ENCODE measurements around the gene FBXW5. TPM values are rescaled to one million over a fixed set of nuclear protein-coding genes. Genes with fewer than 3 reads are reported as not detected.
A peak's percentile ranks its signal among the peaks of the same experiment; 100 is the strongest.

Gene FBXW5, protein sequence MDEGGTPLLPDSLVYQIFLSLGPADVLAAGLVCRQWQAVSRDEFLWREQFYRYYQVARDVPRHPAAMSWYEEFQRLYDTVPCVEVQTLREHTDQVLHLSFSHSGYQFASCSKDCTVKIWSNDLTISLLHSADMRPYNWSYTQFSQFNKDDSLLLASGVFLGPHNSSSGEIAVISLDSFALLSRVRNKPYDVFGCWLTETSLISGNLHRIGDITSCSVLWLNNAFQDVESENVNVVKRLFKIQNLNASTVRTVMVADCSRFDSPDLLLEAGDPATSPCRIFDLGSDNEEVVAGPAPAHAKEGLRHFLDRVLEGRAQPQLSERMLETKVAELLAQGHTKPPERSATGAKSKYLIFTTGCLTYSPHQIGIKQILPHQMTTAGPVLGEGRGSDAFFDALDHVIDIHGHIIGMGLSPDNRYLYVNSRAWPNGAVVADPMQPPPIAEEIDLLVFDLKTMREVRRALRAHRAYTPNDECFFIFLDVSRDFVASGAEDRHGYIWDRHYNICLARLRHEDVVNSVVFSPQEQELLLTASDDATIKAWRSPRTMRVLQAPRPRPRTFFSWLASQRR
- 81.5 and 82.1 TPM in 2 replicates for total RNA-seq

DNA sequence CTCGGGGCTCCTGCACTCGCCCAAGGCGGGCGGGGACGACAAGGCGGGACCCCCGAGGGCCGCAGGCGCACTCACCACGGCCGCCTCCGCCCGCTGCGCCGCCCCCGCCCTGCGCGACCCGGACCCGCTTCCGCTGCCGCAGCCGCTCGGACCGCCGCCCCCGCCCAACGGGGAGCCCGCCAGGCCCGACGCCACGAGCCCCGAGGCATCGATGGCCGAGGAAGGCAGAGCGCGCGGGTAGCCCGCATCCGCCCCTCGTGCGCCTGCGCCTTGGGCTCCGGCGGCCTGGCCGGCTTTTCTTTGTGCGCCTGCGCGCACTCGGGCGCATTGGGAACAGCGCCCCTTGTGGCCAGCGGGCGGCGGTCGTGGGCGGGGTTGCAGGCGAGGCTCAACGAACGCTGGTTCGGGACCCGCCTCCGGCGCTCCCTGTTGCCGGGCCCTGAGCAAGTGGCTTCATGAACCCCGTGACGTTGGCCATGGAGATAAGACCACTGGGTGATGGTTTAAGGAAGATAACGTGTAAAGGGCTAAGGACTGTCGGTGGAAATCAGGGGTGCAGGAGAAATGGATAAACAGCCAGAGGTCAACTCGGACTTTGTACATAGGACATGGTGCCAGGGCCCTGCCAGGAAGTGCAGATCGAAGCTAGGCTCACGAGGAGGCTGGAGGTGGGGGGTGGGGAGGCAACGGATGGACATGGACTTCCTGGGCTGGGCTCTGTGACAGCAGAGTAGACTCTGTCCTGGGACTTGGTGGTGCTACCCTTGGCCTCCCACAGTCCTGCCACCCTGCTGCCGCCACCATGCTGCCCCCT lies at the start of gene FBXW5, which contains the start of gene C8G:
FBXW5 (minus strand) TSS at position 220 of the 814 bp plus-strand sequence. CDS start 655 bp downstream, outside the sequence.
C8G (plus strand) TSS at position 725 of the 814 bp plus-strand sequence; CDS start at position 803, 78 bp downstream.
- DNase-seq (peak; percentile 97), ATAC-seq (ENCODE audit: low read depth) (peak; percentile 90)
- Mint-ChIP-seq H3K27me3 (no peaks in the 10 kb centered on the region), H3K9me3 (no peaks in the 10 kb centered on the region), H3K27ac (peak within 1 kb of the TSS; percentile 79), H3K4me1 (peaks cover 9% of the 10 kb centered on the region), H3K4me3 (peak within 1 kb of the TSS; percentile 80), H3K36me3 (ENCODE audit: low read depth) (peaks cover 28% of the 10 kb centered on the region)
- intact Hi-C loops (cut with micrococcal nuclease): loop anchor here (1.0 to 10.0 kb wide), 8 partner anchors 42 to 280 kb away; partner anchors contain the start of genes AJM1, CYSRT1, PAXX and PHPT1
- POLR2A ChIA-PET: interaction anchor here (0.7 to 1.7 kb wide), 8 partner anchors 42 to 297 kb away, joined by 3 to 9 read pairs (median 4); partner anchors contain the start of genes EDF1, PAXX, TRAF2 and TUBB4B
- TF ChIP-seq, protein P1, sequence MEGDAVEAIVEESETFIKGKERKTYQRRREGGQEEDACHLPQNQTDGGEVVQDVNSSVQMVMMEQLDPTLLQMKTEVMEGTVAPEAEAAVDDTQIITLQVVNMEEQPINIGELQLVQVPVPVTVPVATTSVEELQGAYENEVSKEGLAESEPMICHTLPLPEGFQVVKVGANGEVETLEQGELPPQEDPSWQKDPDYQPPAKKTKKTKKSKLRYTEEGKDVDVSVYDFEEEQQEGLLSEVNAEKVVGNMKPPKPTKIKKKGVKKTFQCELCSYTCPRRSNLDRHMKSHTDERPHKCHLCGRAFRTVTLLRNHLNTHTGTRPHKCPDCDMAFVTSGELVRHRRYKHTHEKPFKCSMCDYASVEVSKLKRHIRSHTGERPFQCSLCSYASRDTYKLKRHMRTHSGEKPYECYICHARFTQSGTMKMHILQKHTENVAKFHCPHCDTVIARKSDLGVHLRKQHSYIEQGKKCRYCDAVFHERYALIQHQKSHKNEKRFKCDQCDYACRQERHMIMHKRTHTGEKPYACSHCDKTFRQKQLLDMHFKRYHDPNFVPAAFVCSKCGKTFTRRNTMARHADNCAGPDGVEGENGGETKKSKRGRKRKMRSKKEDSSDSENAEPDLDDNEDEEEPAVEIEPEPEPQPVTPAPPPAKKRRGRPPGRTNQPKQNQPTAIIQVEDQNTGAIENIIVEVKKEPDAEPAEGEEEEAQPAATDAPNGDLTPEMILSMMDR (IDR thresholded peaks at IDR 0.05): peak; percentile 48
- CTCF ChIA-PET: interaction anchor here (1.2 to 1.5 kb wide), 3 partner anchors 43 to 101 kb away, joined by 3 to 6 read pairs (median 6); no protein-coding TSS in a partner anchor

DNA sequence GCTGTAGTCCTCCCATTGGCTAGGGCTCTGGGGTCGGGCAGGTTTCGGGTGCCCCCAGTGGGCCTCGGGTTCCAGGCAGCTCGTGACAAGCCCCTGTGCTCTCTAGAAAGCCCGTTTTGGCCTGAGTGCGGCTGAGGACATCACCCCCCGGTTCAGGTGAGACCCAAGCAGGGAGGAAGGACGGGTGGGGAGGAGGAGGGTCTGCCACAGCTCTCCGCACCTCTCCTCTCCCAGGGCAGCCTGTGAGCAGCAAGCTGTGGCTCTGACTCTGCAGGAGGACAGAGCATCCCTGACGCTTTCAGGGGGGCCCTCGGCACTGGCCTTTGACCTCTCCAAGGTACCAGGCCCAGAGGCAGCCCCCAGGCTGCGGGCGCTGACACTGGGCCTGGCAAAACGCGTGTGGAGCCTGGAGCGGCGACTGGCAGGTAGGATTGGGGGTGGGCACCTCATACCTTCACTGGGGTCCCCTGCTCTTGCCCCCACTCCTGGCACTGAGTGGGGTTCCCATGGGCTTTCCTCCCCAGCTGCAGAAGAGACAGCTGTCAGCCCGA lies 48.4 kb upstream of the FBXW5 start:
- TF ChIP-seq, protein P1 (IDR thresholded peaks at IDR 0.05): no peak
- ChIA-PET CTCF (interaction anchor here (1.1 to 2.4 kb wide), 2 partner anchors 36 to 45 kb away, joined by 4 to 8 read pairs; no protein-coding TSS in a partner anchor), POLR2A (interaction anchor here (0.6 to 3.1 kb wide), 15 partner anchors 8 to 305 kb away, joined by 3 to 38 read pairs (median 7); partner anchors contain the start of genes AJM1, FBXW5, MAN1B1 and RABL6)
- ATAC-seq (ENCODE audit: low read depth) (no peak), DNase-seq (no peak)
- Mint-ChIP-seq H3K27me3 (peaks cover 2% of the 10 kb centered on the region), H3K4me1 (peaks cover 40% of the 10 kb centered on the region), H3K27ac (peak overlapping the region; percentile 84), H3K9me3 (no peaks in the 10 kb centered on the region), H3K4me3 (peak overlapping the region; percentile 86), H3K36me3 (ENCODE audit: low read depth) (peaks cover 7% of the 10 kb centered on the region)
- intact Hi-C loops (cut with micrococcal nuclease): loop anchor here (1.0 to 5.0 kb wide), 8 partner anchors 15 to 1031 kb away; partner anchors contain the start of genes ABCA2, FBXW5, PHPT1 and RABL6

DNA sequence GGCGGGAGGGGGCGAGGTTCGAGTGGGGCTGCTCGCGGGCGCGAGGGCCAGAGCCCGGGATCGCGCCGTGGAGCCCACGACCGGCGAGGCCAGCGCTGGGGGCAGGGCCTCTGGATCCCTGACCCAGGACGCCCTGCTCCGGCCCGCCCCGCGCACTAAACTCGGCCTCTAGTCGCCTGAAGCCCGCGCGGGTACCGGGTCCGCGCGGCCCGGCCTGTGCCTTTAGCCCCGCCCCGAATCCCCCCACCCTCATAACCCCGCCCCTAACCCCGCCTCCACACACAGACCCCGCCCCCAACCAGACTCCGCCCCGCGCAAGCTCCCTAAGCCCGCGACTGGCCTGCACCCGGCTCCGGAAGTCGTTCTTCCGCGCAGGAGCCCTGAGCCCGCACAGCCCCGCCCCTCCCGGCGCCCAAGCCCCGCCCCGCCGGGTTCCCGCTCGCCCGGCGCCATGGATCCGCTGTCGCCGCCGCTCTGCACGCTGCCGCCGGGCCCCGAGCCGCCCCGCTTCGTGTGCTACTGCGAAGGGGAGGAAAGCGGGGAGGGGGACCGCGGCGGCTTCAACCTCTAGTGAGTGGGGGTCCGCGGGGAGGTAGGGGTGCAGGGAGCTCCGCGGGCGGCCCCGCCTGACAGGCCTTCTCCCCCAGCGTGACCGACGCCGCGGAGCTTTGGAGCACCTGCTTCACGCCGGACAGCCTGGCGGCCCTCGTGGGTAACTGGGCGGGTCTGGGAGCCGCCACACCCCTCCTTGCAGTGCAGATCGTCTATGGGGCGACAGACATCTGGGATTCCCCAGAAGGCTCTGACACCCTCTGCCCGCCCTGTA lies 47.7 kb upstream of the FBXW5 start, which contains the start of gene PAXX:
PAXX (plus strand) TSS at position 430 of the 826 bp plus-strand sequence; CDS start at position 452, 22 bp downstream.
- ATAC-seq (ENCODE audit: low read depth) (peak; percentile 91), DNase-seq (peak; percentile 94)
- Mint-ChIP-seq H3K4me1 (peaks cover 33% of the 10 kb centered on the region), H3K27ac (peak within 1 kb of the TSS; percentile 84), H3K36me3 (ENCODE audit: low read depth) (peaks cover 7% of the 10 kb centered on the region), H3K9me3 (no peaks in the 10 kb centered on the region), H3K4me3 (peak within 1 kb of the TSS; percentile 86), H3K27me3 (peaks cover 6% of the 10 kb centered on the region)
- ChIA-PET CTCF (interaction anchor here (1.0 to 2.4 kb wide), 5 partner anchors 37 to 54 kb away, joined by 3 to 8 read pairs (median 4); partner anchors contain the start of gene FUT7), POLR2A (interaction anchor here (0.6 to 3.1 kb wide), 18 partner anchors 9 to 304 kb away, joined by 3 to 38 read pairs (median 6); partner anchors contain the start of genes AJM1, FBXW5, MAN1B1 and RABL6)
- intact Hi-C loops (cut with micrococcal nuclease): loop anchor here (1.0 to 5.0 kb wide), 8 partner anchors 14 to 1030 kb away; partner anchors contain the start of genes ABCA2, FBXW5, PHPT1 and RABL6
- TF ChIP-seq, protein P1 (IDR thresholded peaks at IDR 0.05): no peak
